GM12878 (cell line): ENCODE measurements around the gene ZNF469. TPM values are rescaled to one million over a fixed set of nuclear protein-coding genes. Genes with fewer than 3 reads are reported as not detected.

Experiments
- ATAC-seq: fragments of 200-7000 bp; cut with Tn5 transposase; 3 replicates; pipeline ENCODE4 v1.9.1; 2020; ENCODE audit warnings: mild to moderate bottlenecking, moderate library complexity
- BruUV-seq: library from RNA; stranded (reverse); fragments of 400-500 nt; replicated peaks from 2 replicates; lab custom pipeline; 2021; lab: Mats Ljungman, UMichigan
- CTCF ChIA-PET: fragments of 300-600 bp; sonication (Branson Sonifier 250); formaldehyde crosslinking; extraction: SDS; loops from one replicate; lab custom pipeline; 2021; ENCODE audit warnings: inconsistent platforms; lab: Yijun Ruan, JAX
- POLR2A ChIA-PET: fragments of 350-600 bp; formaldehyde crosslinking; extraction: SDS; loops from one replicate; lab custom pipeline; 2021; ENCODE audit warnings: inconsistent platforms; lab: Charles Lee
- RAD21 ChIA-PET: fragments of 300-600 bp; sonication (Branson Sonifier 250); formaldehyde crosslinking; loops from one replicate; lab custom pipeline; 2023; ENCODE audit warnings: antibody characterized with exemption; ENCODE audit not compliant: unreplicated experiment; lab: Charles Lee
- SMC1A ChIA-PET: fragments of 300-600 bp; sonication (Branson Sonifier 250); formaldehyde crosslinking; loops from one replicate; lab custom pipeline; 2023; ENCODE audit not compliant: unreplicated experiment, uncharacterized antibody; lab: Charles Lee
- DNase-seq: peaks from one replicate; pipeline ENCODE4 v3.0.0-alpha.2; 2011; ENCODE audit warnings: low read depth, low spot score
- FAIRE-seq: peaks from 3 replicates; lab custom pipeline; 2011; peaks lifted over from hg19 to GRCh38; lab: Jason Lieb, UNC
- H2AFZ ChIP-seq: 2 replicates; pipeline ENCODE4 v1.6.0; 2011; ENCODE audit warnings: low read depth, low read length, control low read depth; ENCODE audit not compliant: control insufficient read depth
- H3K27ac ChIP-seq: 2 replicates; pipeline ENCODE4 v1.5.1; 2011; ENCODE audit warnings: control low read depth; ENCODE audit not compliant: control insufficient read depth, insufficient read depth
- H3K27me3 ChIP-seq, 2 experiments: replicated peaks in 1 of 2; 2 replicates each; pipeline versions ENCODE4 v1.6.0 to v1.6.1; 2011; ENCODE audit warnings: low read length in 1 of 2; ENCODE audit not compliant: control insufficient read depth in 2 of 2, insufficient read depth in 2 of 2
- H3K36me3 ChIP-seq, 2 experiments: 2 replicates each; pipeline ENCODE4 v1.5.1; 2011; ENCODE audit warnings: low read length in 1 of 2; ENCODE audit not compliant: control insufficient read depth in 2 of 2, insufficient read depth in 2 of 2
- H3K4me1 ChIP-seq: 2 replicates; pipeline ENCODE4 v1.6.1; 2011; ENCODE audit warnings: mild to moderate bottlenecking, low read length, moderate library complexity, mixed read lengths; ENCODE audit not compliant: control insufficient read depth, insufficient read depth
- H3K4me2 ChIP-seq: 2 replicates; pipeline ENCODE4 v1.6.0; 2011; ENCODE audit warnings: control low read depth; ENCODE audit not compliant: control insufficient read depth, insufficient read depth
- H3K4me3 ChIP-seq: fragments of 200-600 bp; sonication (generic); 2 replicates; pipeline ENCODE4 v1.5.1; 2016
- H3K79me2 ChIP-seq: 2 replicates; pipeline ENCODE4 v1.6.0; 2011; ENCODE audit warnings: low read length; ENCODE audit not compliant: control insufficient read depth, insufficient read depth
- H3K9ac ChIP-seq: 2 replicates; pipeline ENCODE4 v1.8.0; 2011; ENCODE audit warnings: low read length, control low read depth, mixed read lengths; ENCODE audit not compliant: control insufficient read depth, insufficient read depth
- H3K9me3 ChIP-seq: replicated peaks from 3 replicates; pipeline ENCODE4 v1.5.1; 2011; ENCODE audit warnings: mild to moderate bottlenecking, low read length; ENCODE audit not compliant: control insufficient read depth, insufficient read depth
- H4K20me1 ChIP-seq: 2 replicates; pipeline ENCODE4 v1.6.0; 2011; ENCODE audit not compliant: control insufficient read depth, insufficient read depth
- ATF7 ChIP-seq: fragments of 450-650 bp; IDR thresholded peaks from 2 replicates; pipeline ENCODE4 v1.6.1; 2016; ENCODE audit warnings: low read depth, mild to moderate bottlenecking
- BACH1 ChIP-seq: fragments of 450-650 bp; IDR thresholded peaks from 2 replicates; pipeline ENCODE4 v1.6.1; 2017; ENCODE audit warnings: mild to moderate bottlenecking, borderline replicate concordance
- BCL11A ChIP-seq: IDR thresholded peaks from 2 replicates; pipeline ENCODE4 v1.6.1; 2011; ENCODE audit warnings: low read depth, low read length
- JUND ChIP-seq: IDR thresholded peaks from 2 replicates; pipeline ENCODE4 v1.6.1; 2012; ENCODE audit warnings: low read depth, mild to moderate bottlenecking, low read length, improper control_type of control experiment, moderate library complexity
- MEF2A ChIP-seq: IDR thresholded peaks from 2 replicates; pipeline ENCODE4 v1.6.1; 2011; ENCODE audit warnings: low read depth, mild to moderate bottlenecking, low read length, moderate library complexity; ENCODE audit not compliant: insufficient read depth
- MTA2 ChIP-seq: fragments of 450-650 bp; IDR thresholded peaks from 2 replicates; pipeline ENCODE4 v1.6.1; 2016; ENCODE audit warnings: low read depth, mild to moderate bottlenecking, moderate library complexity
- MYC ChIP-seq: IDR thresholded peaks from 2 replicates; pipeline ENCODE4 v1.6.1; 2011; ENCODE audit warnings: mild to moderate bottlenecking, low read length, moderate library complexity, inconsistent platforms; ENCODE audit not compliant: insufficient read depth, insufficient replicate concordance, insufficient read length, severe bottlenecking
- NBN ChIP-seq: fragments of 450-650 bp; IDR thresholded peaks from 2 replicates; pipeline ENCODE4 v1.6.1; 2016
- SMAD1 ChIP-seq: fragments of 450-650 bp; IDR thresholded peaks from 2 replicates; pipeline ENCODE4 v1.6.1; 2018; ENCODE audit warnings: mild to moderate bottlenecking, low read depth; ENCODE audit not compliant: partially characterized antibody
- SMAD5 ChIP-seq: IDR thresholded peaks from 2 replicates; pipeline ENCODE4 v1.6.1; 2016; ENCODE audit warnings: antibody characterized with exemption, low read depth
- SMC3 ChIP-seq: IDR thresholded peaks from 2 replicates; pipeline ENCODE4 v1.6.1; 2011; ENCODE audit warnings: low read length, improper control_type of control experiment, borderline replicate concordance
- SREBF1 ChIP-seq: IDR thresholded peaks from 2 replicates; pipeline ENCODE4 v1.6.1; 2012; ENCODE audit warnings: mild to moderate bottlenecking, low read length
- TCF7 ChIP-seq: IDR thresholded peaks from 2 replicates; pipeline ENCODE4 v1.6.1; 2014; ENCODE audit warnings: antibody characterized with exemption, borderline replicate concordance
- ZNF217 ChIP-seq: fragments of 450-650 bp; IDR thresholded peaks from 2 replicates; pipeline ENCODE4 v1.6.1; 2017; ENCODE audit warnings: antibody characterized with exemption, mild to moderate bottlenecking
- WGBS: methylation state at CpG from one replicate; pipeline ENCODE4 v1.1.6; 2016; ENCODE audit warnings: low lambda C conversion rate; ENCODE audit not compliant: insufficient replicate concordance, insufficient coverage; ENCODE audit errors: missing lambda C conversion rate; 5-methylcytosine and 5-hydroxymethylcytosine counted together
- in situ Hi-C: fragments of 300-500 bp; cut with MboI; formaldehyde crosslinking; loops from 9 replicates; pipeline ENCODE4 v1.14.3; 2018; ENCODE audit warnings: mixed read lengths
- intact Hi-C: fragments of 100-400 bp; cut with micrococcal nuclease; formaldehyde crosslinking; loops from one replicate; pipeline ENCODE4 v1.14.2; 2022; ENCODE audit not compliant: unreplicated experiment
- polyA plus RNA-seq, 11 experiments: library from polyadenylated mRNA; depleted of rRNA in 4 of 11; unstranded in 6 of 11; stranded (reverse) in 5 of 11; fragments of >200 nt; fragmentation: Nextera tagmentation in 4 of 11; fragmentation: Illumina TruSeq in 1 of 11; extraction: Ambion mirVana in 4 of 11; extraction: Trizol in 1 of 11; gene quantifications; 1 replicate in 1 of 11; 2 replicates in 10 of 11; pipeline versions ENCODE4 v1.2.1 to v1.2.3, GENCODE V29; 2011 to 2016; ENCODE audit warnings: inconsistent platforms in 2 of 11, missing spikeins in 2 of 11, low read depth in 1 of 11
- total RNA-seq, 4 experiments: library from RNA; depleted of rRNA in 3 of 4; stranded (reverse); fragments of >200 nt in 3 of 4; fragmentation: Illumina TruSeq in 1 of 4; extraction: Trizol in 1 of 4; gene quantifications; 2 replicates each; pipeline versions ENCODE4 v1.2.1 to v1.2.3, GENCODE V29; 2013 to 2021

Gene ZNF469
- total and polyA plus RNA-seq, 10 of the 15 experiments (the other 5 are each of a cell fraction or from before 2014, with no cell fraction given) = 0.01 to 0.21 (median 0.04) TPM; not detected in 3

GRCh38 chr16:88337021-88337420, 45.7 kb upstream of the ZNF469 start:
- in situ Hi-C loops = no loop called here
- Histone ChIP-seq H2AFZ (no peak overlapping the region), H3K36me3 (no peaks in the 10 kb centered on the region), H3K27me3 (no peaks in the 10 kb centered on the region), H3K9ac (no peak overlapping the region), H3K9me3 (no peaks in the 10 kb centered on the region; the same call in 2 of the 3 replicates), H3K27ac (no peak overlapping the region), H4K20me1 (no peaks in the 10 kb centered on the region), H3K4me2 (no peak overlapping the region), H3K79me2 (no peaks in the 10 kb centered on the region), H3K4me3 (no peak overlapping the region), H3K4me1 (no peaks in the 10 kb centered on the region)
- BruUV-seq = no TSS peak
- WGBS = 33% methylated on average over 8 of the region's 8 CpGs
- CTCF ChIA-PET = no interaction called here
- DNase-seq = no peak
- no peak for ATAC-seq
- SMC1A ChIA-PET = no interaction called here
- intact Hi-C loops = no loop called here
- RAD21 ChIA-PET = no interaction called here
- no peak for FAIRE-seq
- POLR2A ChIA-PET = no interaction called here
- no peak for TF ChIP-seq ZNF217
- TF ChIP-seq MTA2 = no peak
- TF ChIP-seq SMAD5 = no peak
- no peak for TF ChIP-seq TCF7
- no peak for TF ChIP-seq MYC
- no peak for TF ChIP-seq BCL11A
- TF ChIP-seq BACH1 = no peak
- TF ChIP-seq SREBF1 = no peak
- no peak for TF ChIP-seq SMAD1
- no peak for TF ChIP-seq NBN
- TF ChIP-seq ATF7 = no peak
- TF ChIP-seq MEF2A = no peak
- TF ChIP-seq SMC3 = no peak
- no peak for TF ChIP-seq JUND
